Stimulated activated CD4-positive, alpha-beta T cell treated with anti-CD3 and anti-CD28 coated beads, Interleukin-2, amount 100 ng/mL, for 24 hours (primary cell): ENCODE data around the gene UTP15.

Experiments used
- DNase-seq, 2 donors: peaks; one replicate each; pipeline ENCODE4 v3.0.0-alpha.2; 2020

Gene UTP15

GRCh38 chr5:73624888-73625287 is 59.3 kb downstream of the UTP15 start:
- DNase-seq = no peak

- DNase-seq = no peak
These were observed 59.9 kb downstream of the UTP15 start for GRCh38 chr5:73625372-73625943.

- DNase-seq = peak; percentile 22 to 47
These were observed 60.6 kb downstream of the UTP15 start, which contains the start of gene ARHGEF28 for GRCh38 chr5:73625944-73626811. ARHGEF28 (plus strand) TSS chr5:73626196; CDS start chr5:73684852, 58,656 bp downstream.

GRCh38 chr5:73626814-73627313 is 61.3 kb downstream of the UTP15 start:
- no peak for DNase-seq

- no peak for DNase-seq
These were observed 63.9 kb downstream of the UTP15 start for GRCh38 chr5:73629456-73629855.

- no peak for DNase-seq
These were observed 65.2 kb downstream of the UTP15 start for GRCh38 chr5:73630765-73631164.

- no peak for DNase-seq
These were observed 66.0 kb downstream of the UTP15 start for GRCh38 chr5:73631500-73631899.
